OCI-LY1 (cell line): ENCODE data around the gene CD38.

Experiments
- EZH2 ChIP-seq: fragments of 200-600 bp; sonication (generic), shearing (Covaris generic); IDR thresholded peaks from 2 replicates; pipeline ENCODE4 v1.8.0; 2017; ENCODE audit warnings: borderline replicate concordance, mixed run types, mild to moderate bottlenecking, antibody characterized with exemption, low read length, moderate library complexity, mixed read lengths
- TF ChIP-seq, protein P1 (sequence below): fragments of 200-600 bp; sonication (generic), shearing (Covaris generic); IDR thresholded peaks from 2 replicates; pipeline ENCODE4 v1.5.1; 2017; ENCODE audit warnings: mild to moderate bottlenecking, antibody characterized with exemption, low read length, moderate library complexity, mixed read lengths

DNA sequence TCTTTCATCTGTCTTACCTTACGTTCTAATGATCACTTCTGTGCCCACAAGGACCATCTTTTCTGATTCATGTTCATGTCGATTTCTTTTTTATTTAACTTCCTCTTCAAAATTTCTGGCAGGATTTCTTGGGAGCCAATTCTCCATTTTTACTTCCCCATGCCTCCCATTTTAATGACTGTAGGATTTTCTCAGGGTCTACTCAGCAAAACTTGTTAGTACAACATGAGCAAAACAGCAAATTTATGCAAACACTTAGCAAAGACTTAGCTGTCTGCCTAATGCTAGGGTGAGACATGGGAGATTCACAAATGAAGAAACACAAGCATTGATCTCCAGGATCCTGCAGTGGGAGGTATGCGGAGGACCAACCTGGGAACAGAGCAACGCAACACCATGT, 5.5 kb downstream of the CD38 start:
- no peak for TF ChIP-seq EZH2
- TF ChIP-seq, protein P1, sequence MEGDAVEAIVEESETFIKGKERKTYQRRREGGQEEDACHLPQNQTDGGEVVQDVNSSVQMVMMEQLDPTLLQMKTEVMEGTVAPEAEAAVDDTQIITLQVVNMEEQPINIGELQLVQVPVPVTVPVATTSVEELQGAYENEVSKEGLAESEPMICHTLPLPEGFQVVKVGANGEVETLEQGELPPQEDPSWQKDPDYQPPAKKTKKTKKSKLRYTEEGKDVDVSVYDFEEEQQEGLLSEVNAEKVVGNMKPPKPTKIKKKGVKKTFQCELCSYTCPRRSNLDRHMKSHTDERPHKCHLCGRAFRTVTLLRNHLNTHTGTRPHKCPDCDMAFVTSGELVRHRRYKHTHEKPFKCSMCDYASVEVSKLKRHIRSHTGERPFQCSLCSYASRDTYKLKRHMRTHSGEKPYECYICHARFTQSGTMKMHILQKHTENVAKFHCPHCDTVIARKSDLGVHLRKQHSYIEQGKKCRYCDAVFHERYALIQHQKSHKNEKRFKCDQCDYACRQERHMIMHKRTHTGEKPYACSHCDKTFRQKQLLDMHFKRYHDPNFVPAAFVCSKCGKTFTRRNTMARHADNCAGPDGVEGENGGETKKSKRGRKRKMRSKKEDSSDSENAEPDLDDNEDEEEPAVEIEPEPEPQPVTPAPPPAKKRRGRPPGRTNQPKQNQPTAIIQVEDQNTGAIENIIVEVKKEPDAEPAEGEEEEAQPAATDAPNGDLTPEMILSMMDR: no peak
